HG03457 (cell line): Measurements from ENCODE around the gene KDM2A.
"Not testable (repeated sequence)": the region's sequence is repeated elsewhere in the genome, so short reads cannot be mapped to it uniquely, and the experiment has no call there.

ENCODE experiments used
- ATAC-seq: cut with Tn5 transposase; IDR thresholded peaks from one replicate; pipeline ENCODE4 v1.9.1; 2021; ENCODE audit warnings: moderate number of reproducible peaks; ENCODE audit not compliant: unreplicated experiment

KDM2A gene

DNA sequence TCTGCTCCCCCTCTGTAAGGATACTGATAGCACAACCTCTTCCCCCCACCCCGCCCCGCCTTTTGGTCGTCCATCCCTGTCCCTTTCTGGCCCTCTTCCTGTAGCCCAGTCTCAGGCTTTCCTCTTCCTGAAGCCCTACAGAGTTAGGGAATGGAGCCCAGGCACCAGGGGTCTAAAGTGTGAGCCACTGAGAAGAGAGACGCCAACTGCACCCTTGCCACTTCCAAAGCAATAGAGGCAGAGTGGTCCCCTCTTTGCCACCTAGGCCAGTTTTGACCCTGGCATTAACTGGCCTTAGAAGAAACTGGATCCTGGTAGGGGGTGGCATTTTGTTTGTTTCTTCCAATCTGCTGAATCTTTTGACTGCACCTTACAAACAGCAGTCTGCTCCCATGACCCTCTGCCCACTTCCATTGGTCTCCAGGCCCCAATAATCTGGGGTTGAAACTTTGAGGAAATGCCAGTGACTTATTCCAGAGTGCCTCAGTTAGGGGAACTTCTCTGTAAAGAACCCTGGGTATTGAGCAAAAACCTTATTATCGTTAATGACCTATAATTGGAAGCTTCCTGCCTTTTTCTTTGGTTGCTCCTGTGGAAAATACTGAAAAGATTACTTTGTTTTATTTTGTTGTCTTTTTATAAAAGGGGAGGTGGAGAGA lies 137.5 kb downstream of the KDM2A start:
- no peak for ATAC-seq

DNA sequence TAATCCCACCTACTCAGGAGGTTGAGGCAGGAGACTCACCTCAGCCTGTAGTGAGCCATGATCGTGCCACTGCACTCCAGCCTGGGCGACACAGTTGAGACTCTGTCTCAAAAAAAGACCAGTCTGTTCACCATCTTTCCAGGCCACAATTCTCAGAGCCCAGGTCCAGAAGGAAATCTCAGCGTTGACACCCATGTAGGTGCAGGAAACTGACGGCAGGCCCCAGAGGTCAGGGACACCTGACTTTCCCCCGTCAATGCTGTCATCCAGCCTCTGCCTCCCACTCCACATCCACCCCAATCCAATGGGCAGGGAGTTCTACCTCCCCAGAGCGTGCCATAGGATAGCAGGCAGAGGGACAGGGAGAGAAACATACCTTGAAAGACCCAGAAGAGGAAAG lies 141.3 kb downstream of the KDM2A start:
- ATAC-seq: no peak

DNA sequence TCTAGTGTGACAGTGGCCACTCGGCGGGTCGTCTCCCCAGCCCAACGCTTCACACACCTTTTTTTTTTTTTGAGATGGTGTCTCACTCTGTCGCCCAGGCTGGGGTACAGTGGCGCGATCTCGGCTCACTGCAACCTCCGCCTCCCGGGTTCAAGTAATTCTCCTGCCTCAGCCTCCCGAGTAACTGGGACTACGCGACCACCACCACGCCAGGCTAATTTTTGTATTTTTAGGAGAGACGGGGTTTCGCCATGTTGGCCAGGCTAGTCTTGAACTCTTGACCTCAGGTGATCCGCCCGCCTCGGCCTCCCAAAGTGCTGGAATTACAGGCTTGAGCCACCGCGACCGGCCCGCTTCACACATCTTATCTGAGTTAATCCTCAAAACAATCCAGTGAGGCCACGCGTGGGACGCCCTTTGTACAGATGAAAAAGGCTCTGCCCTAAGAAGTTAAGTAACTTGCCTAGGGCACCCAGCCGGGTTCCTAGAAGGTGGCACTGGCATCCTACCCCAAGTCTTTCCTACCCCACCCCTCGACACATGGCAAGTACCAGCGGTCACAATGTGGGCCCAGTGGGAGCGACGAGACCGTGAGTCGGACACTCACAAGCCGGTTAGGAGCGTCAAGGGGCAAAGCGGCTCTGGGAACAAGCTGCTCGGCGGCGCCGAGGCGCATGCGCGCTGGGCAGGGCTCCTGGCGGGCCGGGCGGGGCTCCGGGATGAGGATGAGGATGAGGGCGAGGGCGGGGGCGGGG lies 142.0 kb downstream of the KDM2A start:
- not testable (repeated sequence) for ATAC-seq

DNA sequence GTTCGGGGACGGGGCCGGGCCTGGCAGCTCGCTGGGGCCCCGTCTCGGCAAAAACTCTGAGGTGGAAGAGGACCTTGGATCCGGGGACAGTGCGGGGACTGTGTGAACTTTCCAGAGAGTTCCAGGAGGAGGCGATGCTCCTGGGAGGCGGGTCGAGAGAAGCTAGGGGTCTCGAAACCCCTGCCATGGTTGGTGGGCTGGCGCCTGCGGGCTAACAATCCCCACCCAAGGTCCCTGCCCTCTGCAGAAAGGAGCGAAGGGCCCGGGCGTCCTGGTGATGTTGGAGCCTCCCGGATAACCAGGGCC lies 142.5 kb downstream of the KDM2A start:
- no peak for ATAC-seq

DNA sequence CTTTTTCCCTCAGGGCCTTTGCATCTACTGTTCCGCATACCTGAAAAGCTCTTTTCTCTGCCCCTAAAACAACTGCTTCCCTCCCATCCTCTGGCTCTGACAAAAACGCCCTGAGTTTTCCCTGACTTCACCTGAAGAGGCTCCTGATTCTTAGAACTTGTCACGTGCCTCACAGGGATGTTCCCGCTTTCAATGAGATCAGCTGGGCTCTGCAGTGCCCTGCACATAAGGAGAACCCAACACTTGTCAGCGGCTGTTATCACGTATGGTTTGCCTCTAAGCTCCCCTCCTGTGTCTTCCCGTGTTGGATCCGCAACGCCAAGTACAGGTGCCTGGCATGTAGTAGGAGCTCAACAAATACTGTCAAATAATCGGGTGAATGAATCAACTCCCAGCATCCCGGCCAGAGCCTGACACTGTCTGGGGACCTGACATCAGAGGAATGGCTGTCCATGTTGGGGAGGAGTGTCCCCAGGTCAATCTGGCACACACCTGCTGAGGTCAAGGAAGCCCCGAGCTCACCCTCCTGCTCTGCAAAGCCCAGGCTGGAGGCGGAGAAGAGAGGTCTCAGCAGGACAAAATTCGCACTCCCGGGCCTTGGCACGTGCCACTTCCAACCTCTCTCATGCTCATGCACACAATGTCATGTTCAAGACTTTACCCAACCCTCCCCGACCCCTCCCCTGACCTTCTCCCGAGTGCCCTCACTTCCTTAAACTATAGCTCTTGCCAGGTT lies 143.1 kb downstream of the KDM2A start:
- no peak for ATAC-seq

DNA sequence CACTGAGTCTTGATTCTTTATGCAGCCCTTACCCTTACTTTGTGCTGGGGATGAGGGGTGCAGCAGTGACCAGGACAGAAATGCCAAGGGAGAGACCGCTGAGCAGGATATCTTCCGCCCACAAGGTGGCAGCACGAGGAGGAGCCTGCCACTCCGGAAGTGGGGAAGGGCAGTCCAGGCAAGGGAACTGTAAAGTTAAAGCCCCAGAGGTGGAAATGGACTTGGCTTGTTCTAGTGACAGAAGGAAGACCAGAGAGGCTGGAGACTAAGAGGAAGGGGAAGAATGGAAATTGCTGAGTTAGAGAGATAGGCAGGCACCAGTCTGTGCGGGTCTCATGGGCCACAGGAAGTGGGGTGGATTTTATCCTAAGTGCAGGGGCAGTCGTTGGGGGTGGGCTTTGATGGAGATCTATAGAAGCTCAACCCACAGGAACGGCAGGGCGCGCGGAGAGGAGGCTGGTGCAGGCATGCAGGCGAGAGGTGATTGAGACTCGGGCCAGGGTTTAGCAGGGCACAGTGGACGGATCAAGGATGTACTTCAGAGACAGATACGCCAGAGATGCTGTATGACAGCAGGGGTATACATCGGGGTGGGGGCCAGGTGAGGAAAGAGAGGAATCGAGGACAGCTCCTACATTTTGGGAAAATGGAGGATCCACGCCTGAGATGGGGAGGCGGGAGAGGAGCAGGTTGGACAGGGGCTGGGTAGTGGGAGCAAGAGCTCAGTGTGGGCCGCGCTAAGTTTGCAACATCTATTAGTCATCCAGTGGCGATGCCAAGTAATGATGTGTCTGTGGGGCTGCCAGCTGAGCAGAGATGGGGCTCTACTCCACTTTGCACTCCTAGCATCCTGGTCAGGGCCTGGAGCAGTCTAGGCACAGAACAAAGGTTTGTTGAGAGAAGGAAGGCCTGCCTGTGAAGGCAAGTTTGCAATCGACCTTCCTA lies 143.9 kb downstream of the KDM2A start:
- ATAC-seq: no peak

DNA sequence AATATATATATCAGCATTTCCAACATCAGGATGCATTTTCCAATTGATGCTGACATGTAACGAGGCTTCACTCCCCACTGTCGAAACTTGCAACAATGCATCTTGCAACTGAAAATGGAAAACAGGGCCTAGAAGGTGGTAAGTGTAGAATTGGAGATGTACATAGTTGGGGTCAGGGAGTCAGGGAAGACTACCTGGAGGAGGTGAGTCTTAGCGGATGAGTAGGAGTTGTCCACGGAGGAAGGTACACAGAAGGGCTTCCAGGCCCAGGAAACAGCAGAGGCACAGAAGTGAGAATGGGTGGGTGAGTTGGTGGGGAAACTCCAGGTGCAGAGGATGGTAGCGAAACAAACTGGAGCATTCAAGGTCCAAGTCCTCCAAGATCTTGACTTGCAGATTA lies 145.2 kb downstream of the KDM2A start:
- no peak for ATAC-seq

DNA sequence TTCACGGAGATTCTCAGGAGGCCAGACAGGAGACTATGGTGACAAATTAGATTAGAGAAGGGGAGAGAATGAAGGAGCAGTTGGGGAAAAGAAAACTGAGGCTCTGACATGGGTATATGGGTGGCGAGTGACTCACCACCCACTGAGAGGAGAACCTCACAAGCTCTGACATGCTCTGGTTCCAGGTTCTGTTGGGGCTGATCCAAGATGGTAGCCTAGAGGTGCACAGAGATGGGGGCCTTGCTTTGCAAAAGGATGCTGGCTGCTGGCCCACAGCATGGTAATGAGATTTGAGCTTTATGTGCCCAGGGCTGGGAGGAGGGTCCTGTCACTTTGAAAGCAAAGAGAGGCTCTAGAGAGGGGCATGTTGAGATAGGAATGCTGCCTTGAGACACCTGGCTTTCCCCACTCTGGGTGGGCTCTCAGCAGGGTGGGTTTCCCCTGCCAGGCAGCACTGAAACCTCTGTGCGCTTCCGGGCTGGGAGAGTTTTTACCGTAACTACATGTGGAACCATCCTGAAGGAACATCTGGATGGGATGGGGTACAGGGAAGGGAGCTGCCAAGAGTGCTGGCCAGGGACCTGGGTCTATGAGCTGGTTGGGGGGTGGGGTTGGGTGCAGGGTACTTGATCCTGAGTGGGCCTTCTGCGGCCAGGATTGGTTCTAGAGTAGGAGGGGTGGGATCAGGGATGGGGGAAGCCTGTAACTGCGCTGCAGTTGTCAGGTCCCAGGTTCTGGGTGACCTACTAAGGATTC lies 146.0 kb downstream of the KDM2A start:
- no peak for ATAC-seq

DNA sequence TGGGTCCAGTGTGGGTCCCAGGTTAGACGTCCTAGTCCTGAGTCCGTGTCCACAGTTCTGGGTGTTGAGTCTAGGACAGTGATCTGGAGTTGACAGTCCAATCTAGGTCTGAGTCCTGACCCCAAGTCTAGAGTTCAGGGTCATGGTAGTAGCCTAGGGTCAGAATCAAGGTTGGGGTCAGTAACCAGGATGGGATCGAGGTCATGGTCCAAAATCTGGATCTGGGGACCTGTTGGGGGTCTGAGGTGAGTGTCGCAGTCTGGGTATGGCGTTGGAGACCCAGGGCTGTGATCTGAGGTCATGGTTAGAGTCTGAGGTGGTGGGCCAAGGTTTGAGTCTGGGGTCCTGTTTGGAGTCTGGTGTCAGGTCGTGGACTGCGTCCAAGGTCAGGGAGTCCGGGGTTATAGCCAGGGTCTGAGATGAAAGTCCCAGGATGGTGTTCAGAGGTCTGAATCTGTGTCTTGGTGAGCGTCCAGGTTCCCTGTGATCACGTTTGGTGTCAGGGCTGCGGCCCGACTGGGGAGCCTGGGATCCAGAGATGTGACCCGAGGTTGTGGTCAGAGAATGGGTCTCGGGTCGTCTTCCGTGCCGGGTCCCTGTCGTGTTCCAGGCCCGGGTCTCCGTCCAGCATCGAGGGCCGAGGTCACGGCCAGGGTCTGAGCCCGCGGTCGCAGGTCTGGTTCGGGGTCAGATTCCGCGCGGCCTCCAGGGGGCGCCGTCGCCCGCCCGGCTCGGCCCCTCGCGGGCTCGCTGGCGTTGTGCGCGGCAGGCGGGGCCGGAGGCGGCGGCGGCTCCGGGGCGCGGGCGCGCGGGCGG lies 146.8 kb downstream of the KDM2A start:
- ATAC-seq: no peak

DNA sequence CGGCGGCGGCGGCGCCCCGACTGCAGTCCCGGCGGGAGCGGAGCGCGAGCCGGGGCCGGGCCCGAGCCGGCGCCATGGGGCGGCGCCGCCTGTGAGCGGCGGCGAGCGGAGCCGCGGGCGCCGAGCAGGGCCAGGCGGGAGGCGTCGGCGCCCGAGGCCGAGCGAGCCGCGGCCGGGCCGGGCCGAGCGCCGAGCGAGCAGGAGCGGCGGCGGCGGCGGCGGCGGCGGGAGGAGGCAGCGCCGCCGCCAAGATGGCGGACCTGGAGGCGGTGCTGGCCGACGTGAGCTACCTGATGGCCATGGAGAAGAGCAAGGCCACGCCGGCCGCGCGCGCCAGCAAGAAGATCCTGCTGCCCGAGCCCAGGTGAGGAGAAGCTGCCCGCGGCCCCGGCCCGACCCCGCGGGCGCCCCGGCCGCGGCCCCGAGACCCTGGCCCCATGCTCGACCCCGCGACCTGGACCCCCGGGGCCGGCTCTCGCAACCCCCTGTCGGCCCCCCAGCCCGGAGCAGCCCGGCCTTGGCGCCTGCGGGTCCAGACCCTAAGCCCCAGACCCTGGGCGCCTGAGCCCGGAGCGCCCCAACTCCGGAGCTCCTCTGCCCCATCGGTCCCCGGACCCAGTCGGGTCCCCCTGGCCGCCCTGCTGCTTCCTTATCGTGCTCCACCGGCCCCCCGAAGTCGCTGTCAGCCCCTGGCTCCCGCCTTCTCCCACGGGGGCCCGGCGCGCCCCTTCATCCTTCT lies 147.6 kb downstream of the KDM2A start, which contains the start of gene GRK2:
Gene GRK2, plus strand, starts transcription at position 25 of the 739 bp plus-strand sequence. Its CDS starts 227 bp downstream, at position 252.
- ATAC-seq: no peak

DNA sequence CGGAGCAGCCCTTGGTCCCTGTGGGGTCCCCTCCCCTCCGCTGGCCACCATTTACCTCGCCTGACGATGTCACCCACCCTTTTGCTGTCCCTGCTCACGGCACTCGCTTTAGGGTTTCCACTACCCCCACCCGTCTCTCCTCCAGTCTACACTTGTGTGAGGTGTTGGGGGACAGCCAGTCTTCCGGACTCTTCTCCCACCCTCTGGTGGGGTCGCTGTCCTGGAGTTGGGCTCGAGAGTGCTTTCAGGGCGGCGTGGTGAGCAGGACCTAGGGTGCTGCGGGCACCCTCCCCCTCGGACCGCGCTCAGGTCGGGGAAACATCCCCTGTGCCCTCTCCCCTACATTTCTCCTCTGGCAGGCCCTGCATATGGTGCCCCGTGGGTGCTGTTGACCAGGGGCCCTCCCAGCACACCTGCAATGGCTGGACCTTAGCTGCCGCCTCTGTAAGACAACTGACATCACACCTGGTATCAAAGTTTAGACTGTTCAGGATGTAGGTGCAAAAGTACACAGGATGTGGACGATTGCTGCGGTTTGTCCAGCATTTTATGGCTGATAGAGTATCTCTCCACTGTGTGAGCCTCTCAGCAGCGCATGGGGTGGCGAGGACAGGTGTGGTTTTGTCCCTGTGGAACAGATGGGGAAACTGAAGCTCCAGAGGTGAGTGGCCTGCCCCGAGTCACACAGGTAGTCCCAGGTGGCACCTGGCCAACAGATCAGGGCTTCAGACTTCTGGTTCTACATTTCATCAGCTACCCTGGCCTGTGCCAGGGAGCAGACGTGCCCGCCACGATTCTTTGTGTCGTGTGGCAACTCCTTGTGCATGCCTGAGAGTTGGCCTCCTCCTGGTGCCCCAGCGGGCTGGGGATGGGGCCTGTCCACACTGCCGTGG lies 148.4 kb downstream of the KDM2A start:
- no peak for ATAC-seq

DNA sequence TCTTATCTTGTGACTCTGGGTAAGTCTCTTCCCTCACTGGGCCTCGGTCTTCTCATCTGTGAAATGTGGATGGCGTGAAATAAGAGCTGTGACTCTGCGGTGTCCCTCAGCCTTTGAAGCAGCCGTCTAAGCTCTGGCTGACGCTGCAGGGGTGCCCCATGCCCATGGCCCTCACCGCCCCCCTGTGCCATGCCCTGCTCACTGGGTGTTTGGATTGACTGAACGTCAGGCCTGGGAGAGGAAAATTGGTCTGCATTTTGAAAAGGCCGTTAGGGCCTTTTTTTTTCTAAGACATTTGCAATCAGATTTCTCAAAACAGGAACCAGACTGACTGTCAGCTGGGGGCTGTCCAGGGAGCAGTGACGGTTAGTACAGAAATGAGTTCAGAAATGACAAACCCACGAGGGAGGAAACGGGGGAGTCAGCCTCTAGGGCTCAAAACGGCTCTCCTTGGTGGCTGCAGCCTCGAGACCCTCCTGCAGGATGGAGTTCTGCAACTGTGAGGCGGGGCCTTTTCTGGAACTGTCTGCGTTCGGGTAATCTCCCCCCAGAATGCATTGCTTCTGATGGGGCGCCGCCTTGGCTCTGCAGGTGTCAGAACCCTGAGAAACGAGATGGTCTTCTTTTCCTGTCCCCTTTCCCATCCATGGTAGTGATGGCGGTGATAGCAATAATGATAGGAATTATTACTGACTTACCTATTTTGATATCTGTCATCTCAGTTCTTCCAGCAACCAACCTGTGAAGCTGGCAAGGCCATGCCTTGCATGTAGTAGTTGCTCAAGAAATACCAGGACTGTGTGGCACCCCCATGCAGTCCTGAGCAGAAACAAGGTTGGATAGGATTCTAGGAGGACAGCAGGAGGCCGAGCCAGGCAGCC lies 149.3 kb downstream of the KDM2A start:
- ATAC-seq: no peak

DNA sequence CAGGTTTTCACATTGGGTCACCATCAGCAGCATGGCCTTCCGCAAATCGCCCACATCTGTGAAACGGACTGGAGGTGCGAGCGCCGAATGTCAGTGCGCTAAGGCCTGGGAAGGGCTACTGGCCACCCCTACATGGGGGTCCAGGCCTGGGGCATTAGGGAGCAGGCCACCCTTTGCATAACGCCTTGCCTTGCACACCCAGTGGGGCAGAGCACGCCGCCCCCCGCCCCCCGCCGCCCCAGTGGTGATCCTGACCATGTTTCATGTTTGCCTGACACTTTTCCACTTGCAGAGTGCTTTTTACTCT lies 149.9 kb downstream of the KDM2A start:
- ATAC-seq: no peak

DNA sequence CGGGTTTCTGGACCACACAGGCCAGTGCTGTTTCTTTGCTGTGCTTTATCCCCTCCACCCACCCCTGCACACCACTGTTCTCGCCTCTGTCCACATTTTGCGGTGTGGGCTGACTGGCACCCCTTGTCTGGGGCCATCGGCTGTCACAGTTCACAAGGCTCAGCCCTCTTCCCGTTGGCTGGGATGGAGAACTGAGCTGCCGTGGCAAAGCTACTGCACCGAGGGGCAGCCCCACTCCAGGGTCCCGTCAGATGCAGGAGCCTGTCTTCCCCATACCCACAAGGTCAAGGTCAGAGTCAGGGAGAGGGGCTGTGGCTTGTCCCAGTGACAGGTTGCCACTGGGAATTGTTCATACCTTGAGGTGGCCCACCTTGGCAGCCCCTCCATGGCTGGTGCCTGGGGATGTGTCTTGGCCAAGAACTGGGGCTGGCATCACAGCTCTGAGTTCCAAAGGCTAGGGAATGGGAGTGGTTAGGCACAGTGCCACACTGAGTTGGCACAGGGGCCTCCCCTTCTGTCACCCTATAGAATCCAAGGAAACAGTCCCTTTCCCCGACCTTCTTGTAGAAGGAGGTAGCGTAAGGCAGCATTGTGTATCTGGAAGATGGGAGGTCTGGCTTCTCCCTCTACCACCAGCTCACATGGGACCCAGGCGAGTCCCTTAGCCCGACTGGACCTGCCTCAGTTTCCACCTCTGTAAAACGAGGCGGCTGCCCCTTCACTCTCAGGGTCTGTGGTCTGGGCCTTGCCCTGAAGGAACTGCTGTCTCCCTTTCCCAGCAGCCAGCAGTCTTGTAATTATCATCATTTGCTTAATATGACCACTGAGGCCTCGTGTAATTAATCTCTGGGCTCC lies 150.6 kb downstream of the KDM2A start:
- no peak for ATAC-seq

DNA sequence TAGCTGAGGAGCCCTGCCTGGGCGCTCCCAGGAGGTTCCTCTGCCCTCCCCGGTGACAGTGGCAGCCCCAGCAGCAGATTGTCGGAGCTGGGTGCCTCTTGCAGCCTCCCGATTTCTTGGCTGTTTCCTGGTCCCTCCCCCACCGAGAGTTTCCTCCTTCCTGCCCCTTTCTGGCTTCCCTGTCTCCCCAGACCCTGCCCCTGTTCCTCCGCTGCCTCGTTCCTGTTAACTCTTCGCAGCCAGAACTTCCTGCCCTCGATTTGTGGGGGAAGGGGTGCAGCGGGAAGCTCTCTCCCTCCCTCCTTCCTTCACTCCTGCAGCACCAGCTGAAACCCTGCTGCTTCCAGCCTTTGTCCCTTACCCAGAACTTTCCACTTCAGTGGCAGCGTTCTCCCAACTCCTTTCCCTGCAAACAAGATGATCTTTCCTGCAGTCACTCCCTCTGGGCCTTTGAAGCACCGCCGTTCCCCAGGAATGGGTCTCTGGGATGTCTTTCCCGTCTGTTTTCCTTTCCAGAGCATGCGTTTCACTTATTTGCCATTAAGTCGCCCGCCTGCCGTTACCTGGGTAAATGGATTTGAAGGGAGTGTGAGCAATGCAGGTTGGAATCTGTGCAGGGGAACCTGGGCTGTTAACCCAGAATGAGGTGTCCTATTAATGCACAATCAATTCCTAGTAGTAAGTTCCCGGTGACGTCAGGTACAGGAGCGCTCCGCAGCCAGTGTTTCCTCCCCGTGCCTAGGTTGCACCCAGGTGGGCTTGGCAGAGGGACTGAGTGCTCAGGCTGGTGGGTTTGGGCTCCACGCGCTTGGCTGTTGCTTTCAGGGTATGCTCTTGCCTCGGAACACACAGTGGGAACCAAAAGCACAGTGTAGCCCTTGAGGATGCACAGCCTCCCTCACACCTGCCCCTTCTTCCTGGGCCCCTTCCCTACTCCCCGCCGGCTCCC lies 151.5 kb downstream of the KDM2A start:
- no peak for ATAC-seq
